HG03558 (cell line): ENCODE results near the gene ADGRB3.

Experiments
- ATAC-seq: cut with Tn5 transposase; IDR thresholded peaks from one replicate; pipeline ENCODE4 v1.9.1; 2021; ENCODE audit warnings: moderate number of reproducible peaks; ENCODE audit not compliant: unreplicated experiment; ENCODE audit errors: extremely low read depth

The ADGRB3 gene

GRCh38 chr6:68695838-68696237 is 60.8 kb downstream of the ADGRB3 start:
- no peak for ATAC-seq

- no peak for ATAC-seq
Observed at GRCh38 chr6:68697394-68697793, 62.3 kb downstream of the ADGRB3 start.

GRCh38 chr6:68701159-68701558 is 66.1 kb downstream of the ADGRB3 start:
- no peak for ATAC-seq

- ATAC-seq, result no peak
Observed at GRCh38 chr6:68704485-68704884, 69.4 kb downstream of the ADGRB3 start.

GRCh38 chr6:68709091-68709490 is 74.0 kb downstream of the ADGRB3 start:
- no peak for ATAC-seq

GRCh38 chr6:68709882-68710281 is 74.8 kb downstream of the ADGRB3 start:
- ATAC-seq, result no peak

- ATAC-seq, result no peak
Observed at GRCh38 chr6:68710496-68710895, 75.4 kb downstream of the ADGRB3 start.

- no peak for ATAC-seq
Observed at GRCh38 chr6:68710916-68711315, 75.8 kb downstream of the ADGRB3 start.

- no peak for ATAC-seq
Observed at GRCh38 chr6:68711386-68712000, 76.4 kb downstream of the ADGRB3 start.

- no peak for ATAC-seq
Observed at GRCh38 chr6:68716620-68717019, 81.5 kb downstream of the ADGRB3 start.

- ATAC-seq, result no peak
Observed at GRCh38 chr6:68718385-68719073, 83.4 kb downstream of the ADGRB3 start.

- no peak for ATAC-seq
Observed at GRCh38 chr6:68719761-68720160, 84.7 kb downstream of the ADGRB3 start.

GRCh38 chr6:68722891-68723527 is 87.9 kb downstream of the ADGRB3 start:
- ATAC-seq, result no peak

GRCh38 chr6:68724060-68724459 is 89.0 kb downstream of the ADGRB3 start:
- ATAC-seq, result no peak

- no peak for ATAC-seq
Observed at GRCh38 chr6:68726337-68726736, 91.3 kb downstream of the ADGRB3 start.

- no peak for ATAC-seq
Observed at GRCh38 chr6:68726992-68727391, 91.9 kb downstream of the ADGRB3 start.

- no peak for ATAC-seq
Observed at GRCh38 chr6:68727699-68728098, 92.6 kb downstream of the ADGRB3 start.

GRCh38 chr6:68728159-68728979 is 93.3 kb downstream of the ADGRB3 start:
- no peak for ATAC-seq

- no peak for ATAC-seq
Observed at GRCh38 chr6:68729377-68729903, 94.4 kb downstream of the ADGRB3 start.

- ATAC-seq, result no peak
Observed at GRCh38 chr6:68730291-68731054, 95.4 kb downstream of the ADGRB3 start.
